ENCODE data around the gene CASS4. TPM values are rescaled to one million over a fixed set of nuclear protein-coding genes. Genes with fewer than 3 reads are reported as not detected.

Gene CASS4
- total RNA-seq, 1 donor from 2014 or later: 0.17 TPM

Other genes starting within 250 kb of the CASS4 start
- gene MC3R, start 163.5 kb upstream of the CASS4 start, total RNA-seq: not detected in 2 replicates
- 26.0 and 31.9 TPM in 2 replicates for gene FAM210B, start 53.3 kb upstream of the CASS4 start, total RNA-seq
- gene AURKA, start 20.0 kb upstream of the CASS4 start, total RNA-seq: 12.4 and 66.3 TPM in 2 replicates
- gene CSTF1, start 19.6 kb upstream of the CASS4 start, total RNA-seq: 39.1 and 51.0 TPM in 2 replicates
- 93.9 and 98.7 TPM in 2 replicates for gene RTF2, start 56.4 kb downstream of the CASS4 start, total RNA-seq
- not detected in 2 replicates for gene FAM209A, start 112.5 kb downstream of the CASS4 start, total RNA-seq
- gene FAM209B, start 121.0 kb downstream of the CASS4 start, total RNA-seq: 0.33 TPM in 1 of 2 replicates, not detected in the other
- not detected in 2 replicates for gene TFAP2C, start 217.0 kb downstream of the CASS4 start, total RNA-seq